HCT116 (cell line): ENCODE data around the gene LIM2.

ENCODE experiments used
- CTCF ChIP-seq, 3 experiments: fragments of 200-600 bp in 1 of 3; sonication (generic) in 1 of 3; IDR thresholded peaks in 2 of 3; conservative IDR thresholded peaks in 1 of 3; 2 replicates each; pipeline ENCODE4 v1.5.1; 2012 to 2017; ENCODE audit warnings: low read depth in 2 of 3, low read length in 2 of 3, antibody characterized with exemption in 1 of 3, borderline replicate concordance in 1 of 3, control low read depth in 1 of 3, mild to moderate bottlenecking in 1 of 3, mixed read lengths in 1 of 3, mixed run types in 1 of 3, moderate library complexity in 1 of 3; ENCODE audit not compliant: insufficient read depth in 1 of 3
- RAD21 ChIP-seq: IDR thresholded peaks from 2 replicates; pipeline ENCODE4 v1.6.1; 2012; ENCODE audit warnings: low read depth, mild to moderate bottlenecking
- SP1 ChIP-seq: IDR thresholded peaks from 2 replicates; pipeline ENCODE4 v1.6.1; 2012; ENCODE audit warnings: low read depth

DNA sequence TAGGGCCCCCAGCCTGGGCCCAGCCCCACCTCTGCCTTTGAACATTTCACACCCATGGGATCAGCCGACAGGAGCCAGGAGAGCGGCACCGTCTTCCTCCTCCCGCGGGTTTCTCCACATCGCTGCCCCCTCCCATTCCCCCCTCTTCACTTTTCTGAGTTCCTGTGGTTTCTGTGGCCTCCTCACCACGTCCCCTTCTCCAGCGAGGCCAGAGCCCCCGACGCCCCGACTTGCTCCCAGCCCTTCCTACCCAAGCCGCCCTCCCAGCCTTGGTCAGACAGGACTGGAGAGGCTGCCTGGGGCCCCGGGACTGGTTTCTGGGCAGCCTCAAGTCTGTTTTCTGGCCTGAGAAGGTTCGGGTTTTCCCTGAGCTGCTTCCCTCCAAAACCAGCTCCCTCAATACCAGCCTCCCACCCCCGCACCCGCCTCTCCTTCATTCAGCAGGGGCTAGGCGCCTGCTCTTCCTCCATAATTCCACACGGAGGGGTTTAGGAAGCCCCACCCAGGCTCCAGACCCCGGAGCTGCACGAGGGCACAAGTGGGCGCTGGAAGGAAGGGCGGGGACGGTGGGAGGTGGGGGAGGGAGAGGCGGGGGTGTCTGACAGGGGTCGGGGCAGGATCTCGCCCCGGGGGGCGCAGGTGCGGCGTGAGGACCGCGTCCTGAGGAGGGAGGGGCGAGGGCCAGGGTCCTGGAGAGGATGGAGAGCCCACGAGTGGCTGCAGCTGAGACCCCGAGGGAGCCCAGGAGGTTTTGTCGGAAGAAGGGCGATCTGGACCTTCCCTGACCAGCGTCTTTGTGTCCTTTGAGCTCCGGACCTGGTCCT, 33.7 kb upstream of the LIM2 start:
- TF ChIP-seq SP1 (no peak), RAD21 (no peak), CTCF (IDR thresholded peaks at IDR 0.05 in 2 of 3, conservative IDR thresholded peaks at IDR 0.05 in 1 of 3; ENCODE audit: borderline replicate concordance in 1 of 3, insufficient read depth in 1 of 3, low read depth in 2 of 3, low read length in 2 of 3) (no peak)
